Left ventricle myocardium inferior (tissue), 1 donor: Measurements from ENCODE around the gene POLA1. TPM values are rescaled to one million over a fixed set of nuclear protein-coding genes. Genes with fewer than 3 reads are reported as not detected.

Experiments
- DNase-seq: peaks from one replicate; pipeline ENCODE4 v3.0.0-alpha.2; 2020
- H3K27ac ChIP-seq: fragments of 200-600 bp; replicated peaks from 2 replicates; pipeline ENCODE4 v1.8.0; 2021
- H3K27me3 ChIP-seq: fragments of 200-600 bp; 2 replicates; pipeline ENCODE4 v1.8.0; 2021; ENCODE audit warnings: low read depth
- H3K36me3 ChIP-seq: fragments of 200-600 bp; 2 replicates; pipeline ENCODE4 v1.8.0; 2021
- H3K4me1 ChIP-seq: fragments of 200-600 bp; 2 replicates; pipeline ENCODE4 v1.8.0; 2021
- H3K4me3 ChIP-seq: fragments of 200-600 bp; 2 replicates; pipeline ENCODE4 v1.8.0; 2021; ENCODE audit warnings: mild to moderate bottlenecking, moderate library complexity
- H3K9me3 ChIP-seq: fragments of 200-600 bp; replicated peaks from 2 replicates; pipeline ENCODE4 v1.8.0; 2021
- intact Hi-C: fragments of 100-400 bp; cut with micrococcal nuclease; formaldehyde crosslinking; loops from one replicate; pipeline ENCODE4 v1.11.0; 2022
- total RNA-seq: library from RNA; stranded (reverse); fragmentation: NEBNext Ultra II Directional; extraction: Animal tissue kit (Norgen Biotek cat#: 25700); gene quantifications from one replicate; pipeline ENCODE4 v1.2.1, GENCODE V29; 2021
- TF ChIP-seq, protein P1 (sequence below): fragments of 200-600 bp; IDR thresholded peaks from 2 replicates; pipeline ENCODE4 v1.8.0; 2021; ENCODE audit warnings: antibody characterized with exemption, mild to moderate bottlenecking, borderline replicate concordance
- donor health status: DM: no; HTN: yes; CAD: no; lungs with severe emphysema.

The POLA1 gene
- total RNA-seq, 1 donor from 2014 or later = 7.3 TPM

DNA sequence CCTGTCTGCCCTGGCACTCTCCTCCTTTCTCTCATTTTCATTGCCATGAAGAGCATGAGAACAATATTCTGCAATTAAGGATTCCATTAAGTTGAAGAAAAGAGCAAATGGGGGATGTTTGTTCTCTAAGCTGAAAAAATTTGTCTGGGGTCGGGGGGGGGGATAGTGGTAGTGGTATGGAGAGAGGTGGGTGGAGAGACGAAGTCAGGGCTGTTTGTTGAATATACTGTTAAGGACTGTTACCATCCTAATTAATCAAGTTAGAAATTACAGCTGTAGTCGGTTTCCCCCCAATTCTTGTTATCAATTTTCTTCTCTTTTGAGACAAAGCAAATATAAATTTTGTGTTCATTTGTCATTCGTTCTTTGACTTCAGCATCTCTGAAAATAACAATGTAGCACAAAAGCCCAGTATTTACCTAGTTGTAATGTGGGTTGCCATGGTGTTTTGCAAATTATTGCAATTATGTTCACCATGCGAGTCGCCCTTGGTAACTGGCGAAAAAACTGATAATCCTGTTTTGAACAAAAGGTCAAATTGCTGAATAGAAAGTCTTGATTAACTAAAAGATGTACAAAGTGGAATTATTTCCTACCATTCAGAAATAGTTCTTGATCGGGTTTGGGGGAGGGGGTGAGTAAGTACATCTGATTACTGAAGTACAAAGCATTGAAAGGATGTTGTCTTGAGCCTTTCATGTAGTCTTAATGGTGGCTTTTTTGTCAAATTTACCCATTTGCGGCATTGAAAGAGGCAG is 183.0 kb downstream of the POLA1 start:
- no peak for DNase-seq
- Histone ChIP-seq H3K4me3 (no peak overlapping the region), H3K9me3 (no peaks in the 10 kb centered on the region), H3K27me3 (no peaks in the 10 kb centered on the region), H3K4me1 (no peaks in the 10 kb centered on the region), H3K27ac (no peak overlapping the region), H3K36me3 (no peaks in the 10 kb centered on the region)
- intact Hi-C loops = no loop called here
- TF ChIP-seq, protein P1, sequence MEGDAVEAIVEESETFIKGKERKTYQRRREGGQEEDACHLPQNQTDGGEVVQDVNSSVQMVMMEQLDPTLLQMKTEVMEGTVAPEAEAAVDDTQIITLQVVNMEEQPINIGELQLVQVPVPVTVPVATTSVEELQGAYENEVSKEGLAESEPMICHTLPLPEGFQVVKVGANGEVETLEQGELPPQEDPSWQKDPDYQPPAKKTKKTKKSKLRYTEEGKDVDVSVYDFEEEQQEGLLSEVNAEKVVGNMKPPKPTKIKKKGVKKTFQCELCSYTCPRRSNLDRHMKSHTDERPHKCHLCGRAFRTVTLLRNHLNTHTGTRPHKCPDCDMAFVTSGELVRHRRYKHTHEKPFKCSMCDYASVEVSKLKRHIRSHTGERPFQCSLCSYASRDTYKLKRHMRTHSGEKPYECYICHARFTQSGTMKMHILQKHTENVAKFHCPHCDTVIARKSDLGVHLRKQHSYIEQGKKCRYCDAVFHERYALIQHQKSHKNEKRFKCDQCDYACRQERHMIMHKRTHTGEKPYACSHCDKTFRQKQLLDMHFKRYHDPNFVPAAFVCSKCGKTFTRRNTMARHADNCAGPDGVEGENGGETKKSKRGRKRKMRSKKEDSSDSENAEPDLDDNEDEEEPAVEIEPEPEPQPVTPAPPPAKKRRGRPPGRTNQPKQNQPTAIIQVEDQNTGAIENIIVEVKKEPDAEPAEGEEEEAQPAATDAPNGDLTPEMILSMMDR = no peak

DNA sequence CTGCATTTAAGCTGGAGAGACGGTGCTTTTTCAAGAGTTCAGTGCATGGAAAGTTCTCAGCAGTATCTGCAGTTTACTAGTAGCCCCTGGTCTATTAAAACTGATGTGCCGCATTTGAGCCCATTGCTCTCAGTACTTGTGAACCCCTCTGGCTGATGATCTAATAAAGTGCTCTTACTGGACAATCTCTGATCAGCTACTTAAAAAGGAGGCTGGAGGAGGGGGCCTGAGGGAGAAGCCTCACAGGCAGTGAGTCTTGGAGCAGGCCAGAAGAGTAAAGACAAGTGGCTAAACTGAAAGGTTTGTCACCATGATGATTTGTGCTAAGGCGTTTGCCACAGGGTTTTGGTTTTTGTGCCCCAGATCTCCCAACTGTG is 183.6 kb downstream of the POLA1 start:
- TF ChIP-seq, protein P1 = no peak
- no peak overlapping the region for H3K27ac ChIP-seq
- no peaks in the 10 kb centered on the region for H3K4me1 ChIP-seq
- no peak for DNase-seq
- H3K9me3 ChIP-seq = no peaks in the 10 kb centered on the region
- no peaks in the 10 kb centered on the region for H3K27me3 ChIP-seq
- no peaks in the 10 kb centered on the region for H3K36me3 ChIP-seq
- intact Hi-C loops = no loop called here
- H3K4me3 ChIP-seq = no peak overlapping the region

DNA sequence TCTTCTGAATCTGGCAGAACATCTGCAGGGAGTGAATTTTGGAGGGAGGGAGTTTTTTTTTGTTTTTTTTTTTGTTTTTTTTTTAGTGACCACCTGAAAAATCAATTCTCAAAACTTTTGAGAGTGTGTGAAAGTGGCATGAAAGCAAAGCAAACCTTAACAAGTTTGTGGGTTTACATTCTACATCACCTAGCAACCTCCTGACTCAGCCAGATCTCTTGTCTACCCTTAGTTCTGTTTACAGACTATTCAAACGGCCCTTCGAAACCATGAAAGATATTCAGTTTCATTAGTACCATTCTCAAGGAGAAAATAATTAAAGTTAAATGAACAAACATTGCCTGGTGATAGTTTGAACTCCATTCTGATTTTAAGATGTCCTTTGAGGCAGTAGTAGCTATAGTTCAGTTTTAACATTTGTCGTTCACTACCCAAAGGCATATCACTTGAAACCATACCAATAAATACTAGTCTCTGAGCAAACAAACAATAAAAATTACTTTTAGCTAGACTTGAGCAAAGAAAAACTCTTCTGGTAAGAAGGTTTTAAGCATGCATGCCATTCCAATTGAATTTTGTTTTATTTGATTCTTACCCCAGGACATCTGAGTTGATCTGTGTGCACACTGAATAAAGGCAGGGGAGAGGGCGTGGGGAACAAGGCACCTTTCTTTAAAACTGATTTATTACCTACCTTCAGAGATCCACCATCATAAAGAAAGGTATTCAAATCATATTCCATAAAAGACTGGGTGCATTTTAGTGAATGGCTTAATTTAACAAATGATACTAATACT is 184.3 kb downstream of the POLA1 start:
- no peaks in the 10 kb centered on the region for H3K36me3 ChIP-seq
- intact Hi-C loops = no loop called here
- TF ChIP-seq, protein P1 = no peak
- no peaks in the 10 kb centered on the region for H3K4me1 ChIP-seq
- H3K9me3 ChIP-seq = no peaks in the 10 kb centered on the region
- DNase-seq = no peak
- no peak overlapping the region for H3K4me3 ChIP-seq
- H3K27ac ChIP-seq = no peak overlapping the region
- H3K27me3 ChIP-seq = no peaks in the 10 kb centered on the region

DNA sequence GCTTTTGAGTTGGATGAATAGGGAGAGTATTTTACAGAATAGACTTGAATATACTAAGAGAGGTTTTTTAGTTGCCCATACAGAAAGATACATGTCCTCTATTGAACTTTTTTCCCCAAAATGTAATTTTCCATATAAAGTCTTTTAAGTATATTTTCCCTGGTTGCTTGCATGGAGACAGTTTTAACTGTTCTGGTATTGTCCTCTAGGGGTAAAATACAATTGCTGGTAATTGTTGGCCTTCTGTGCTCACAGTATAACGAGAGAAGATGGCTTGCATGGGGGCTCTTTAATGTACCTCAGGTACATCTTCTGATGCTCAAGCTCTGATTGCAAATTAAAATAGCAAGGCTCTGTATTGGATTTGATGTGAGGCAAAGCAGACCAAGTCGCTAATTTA is 186.0 kb downstream of the POLA1 start:
- no peaks in the 10 kb centered on the region for H3K9me3 ChIP-seq
- H3K36me3 ChIP-seq = no peaks in the 10 kb centered on the region
- intact Hi-C loops = no loop called here
- H3K27me3 ChIP-seq = no peaks in the 10 kb centered on the region
- no peak overlapping the region for H3K27ac ChIP-seq
- TF ChIP-seq, protein P1 = no peak
- DNase-seq = no peak
- H3K4me1 ChIP-seq = no peaks in the 10 kb centered on the region
- no peak overlapping the region for H3K4me3 ChIP-seq

DNA sequence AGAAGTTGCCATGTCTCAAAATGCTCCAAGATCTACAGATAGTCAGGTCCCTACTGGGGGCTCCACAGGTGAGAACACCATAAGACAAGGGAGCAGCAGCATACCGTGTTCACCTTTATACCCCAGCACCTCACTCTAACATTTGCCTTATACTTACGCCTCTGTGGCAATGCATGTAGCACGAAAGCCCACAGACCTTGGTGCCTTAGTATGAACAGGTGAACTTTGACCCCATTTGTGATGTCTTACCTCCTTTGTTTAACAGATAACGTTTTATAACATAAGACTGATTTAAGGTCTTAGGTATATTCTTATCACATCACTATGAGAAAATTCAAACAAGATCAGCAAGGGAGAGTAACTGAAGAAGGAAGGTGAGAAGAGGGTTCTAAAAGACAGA is 193.2 kb downstream of the POLA1 start:
- Histone ChIP-seq H3K27me3 (no peaks in the 10 kb centered on the region), H3K4me1 (no peaks in the 10 kb centered on the region), H3K27ac (no peak overlapping the region), H3K36me3 (peaks cover 11% of the 10 kb centered on the region), H3K4me3 (no peak overlapping the region), H3K9me3 (no peaks in the 10 kb centered on the region)
- intact Hi-C loops = no loop called here
- no peak for DNase-seq
- TF ChIP-seq, protein P1 = no peak
